GM21576 (cell line): ENCODE results near the gene KIF26A.

ENCODE experiments used
- ATAC-seq: cut with Tn5 transposase; IDR thresholded peaks from one replicate; pipeline ENCODE4 v1.9.1; 2021; ENCODE audit warnings: mild to moderate bottlenecking, moderate library complexity; ENCODE audit not compliant: unreplicated experiment

Gene KIF26A

DNA sequence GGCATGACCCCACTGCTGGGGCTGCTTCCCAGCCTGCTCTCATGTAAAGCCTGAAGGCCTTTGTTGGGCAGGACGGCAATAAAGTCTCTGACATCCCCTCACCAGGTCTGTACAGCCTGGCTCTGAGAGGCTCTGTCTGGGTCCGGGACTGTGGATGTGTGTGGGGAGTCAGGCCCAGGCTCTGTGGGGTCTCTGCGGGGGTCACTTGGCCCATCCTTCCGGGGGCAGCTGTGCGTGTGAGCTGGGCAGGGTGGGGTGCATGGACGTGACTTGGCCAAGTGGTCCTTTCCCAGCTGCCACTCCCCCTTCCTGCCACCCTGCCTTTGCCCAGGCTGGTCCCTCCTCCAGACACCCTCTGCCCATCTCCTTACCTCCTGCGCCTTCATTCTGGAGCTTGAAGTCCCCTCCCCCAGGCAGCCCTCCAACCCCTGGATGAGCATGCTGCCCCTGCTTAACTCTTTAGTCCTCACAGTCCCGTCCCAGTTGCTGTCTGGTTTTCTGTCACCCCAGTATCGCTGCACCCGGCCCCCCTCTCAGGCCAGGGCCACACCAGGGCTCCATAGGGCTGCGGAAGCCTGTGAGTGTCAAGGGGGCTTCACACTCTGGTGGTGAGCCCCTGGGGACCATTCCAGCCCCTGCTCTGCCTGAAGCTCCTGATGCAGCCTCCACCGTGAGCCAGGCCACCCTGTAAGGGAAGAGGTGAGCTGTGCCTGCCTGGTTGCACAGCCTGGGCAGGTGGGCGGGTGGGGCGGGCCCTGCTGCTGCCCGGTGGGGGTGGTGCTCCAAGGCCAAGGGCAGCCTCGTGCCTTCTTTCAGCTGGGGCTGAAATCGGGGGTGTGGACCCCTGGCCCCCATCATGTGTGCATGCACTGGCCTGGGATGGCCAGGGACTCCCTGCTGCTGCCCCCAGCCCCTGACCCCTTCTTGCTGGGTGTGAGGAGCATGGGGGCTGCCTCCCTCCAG, 25.5 kb upstream of the KIF26A start:
- no peak for ATAC-seq

DNA sequence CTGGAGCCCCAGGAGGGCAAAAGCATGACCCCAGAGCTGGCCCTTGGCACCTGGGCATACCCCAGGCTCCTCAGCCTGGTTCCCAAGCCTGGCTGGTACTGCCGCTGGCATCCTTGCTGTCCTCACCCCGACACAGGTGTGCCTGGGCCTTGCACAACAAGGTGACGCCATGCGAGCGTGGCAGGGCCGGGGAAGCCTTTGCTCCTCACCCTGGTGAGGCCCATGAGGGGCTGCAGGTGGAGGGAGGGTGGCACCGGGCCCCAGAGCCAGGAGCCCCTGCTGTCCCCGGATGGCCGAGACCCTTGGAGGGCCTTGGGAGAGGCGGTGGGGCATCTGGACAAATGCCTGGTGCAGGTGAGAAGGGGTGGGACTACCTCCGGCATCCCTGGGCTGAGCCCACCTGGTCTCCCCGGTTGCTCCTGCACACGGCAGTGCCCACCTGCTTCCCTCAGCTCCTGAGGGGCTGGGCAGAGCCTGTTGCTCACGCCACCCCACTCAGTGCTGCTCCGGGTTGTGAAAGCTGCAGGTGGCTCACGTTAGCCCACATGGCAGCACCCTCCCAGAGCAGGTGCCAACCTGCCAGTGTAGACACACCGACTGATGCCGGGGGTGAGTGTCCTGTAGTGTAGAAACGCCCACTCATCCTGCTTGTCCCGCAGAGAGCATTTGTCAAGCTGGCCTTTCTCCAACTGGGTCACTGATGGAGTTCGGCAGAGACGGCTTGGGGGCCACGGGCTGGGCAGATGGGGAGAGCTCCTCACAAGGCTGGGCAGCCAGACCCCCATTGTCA, 24.6 kb upstream of the KIF26A start:
- no peak for ATAC-seq

DNA sequence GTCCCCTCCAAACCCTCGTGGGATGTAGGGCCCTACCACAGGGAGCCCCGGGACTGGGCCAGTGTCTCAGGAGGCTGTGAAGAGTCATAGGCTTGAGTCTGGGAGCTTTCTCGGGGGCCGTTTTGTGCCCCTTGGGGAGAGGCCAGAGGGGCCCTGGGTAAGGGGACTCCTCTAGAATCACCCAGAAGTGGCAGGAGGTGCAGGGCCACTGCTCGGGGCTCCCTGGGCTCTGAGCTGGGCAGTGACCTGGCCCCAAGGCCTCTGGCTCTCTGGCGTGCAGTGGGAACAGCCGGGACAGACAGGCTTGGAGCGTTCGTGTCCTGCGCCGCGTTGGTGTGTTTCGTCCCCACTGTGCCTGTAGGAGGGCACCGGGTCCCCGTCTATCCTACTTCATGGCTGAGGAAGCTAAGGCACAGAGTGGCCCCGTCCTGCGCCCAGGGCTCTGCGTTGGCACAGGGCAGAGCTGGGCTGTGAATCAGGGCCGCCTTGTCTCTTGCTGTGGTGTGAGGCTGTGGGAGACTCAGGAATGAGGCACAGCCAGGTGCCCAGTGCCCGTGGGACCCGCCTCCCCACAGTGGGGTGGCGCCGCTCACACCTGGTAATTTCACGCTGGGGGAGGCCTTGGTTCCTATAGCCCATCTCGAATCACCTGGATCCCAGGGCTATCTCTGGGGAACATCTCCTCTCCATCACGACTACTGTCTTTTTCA, 23.8 kb upstream of the KIF26A start:
- no peak for ATAC-seq

DNA sequence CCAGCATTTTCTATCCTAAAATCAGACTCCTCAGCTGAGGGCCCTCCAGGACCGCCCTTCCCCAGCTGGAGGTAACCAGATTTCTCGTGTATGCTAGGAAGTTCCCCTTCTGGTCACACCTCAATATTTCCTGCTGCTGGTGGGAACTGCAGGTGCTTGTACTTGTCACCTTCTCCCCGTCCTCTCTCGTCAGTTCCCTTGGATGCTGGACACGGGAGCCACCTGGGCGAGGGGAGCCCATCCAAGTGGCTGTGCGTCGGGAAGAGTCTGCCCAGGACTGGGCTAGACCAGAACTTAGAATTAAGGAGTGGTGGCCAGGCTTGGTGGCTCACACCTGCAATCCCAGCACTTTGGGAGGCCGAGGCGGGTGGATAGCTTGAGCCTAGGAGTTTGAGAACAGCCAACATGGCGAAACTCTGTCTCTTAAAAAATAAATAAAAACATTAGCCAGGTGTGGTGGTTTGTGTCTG, 23.2 kb upstream of the KIF26A start:
- ATAC-seq, result no peak

GRCh38 chr14:104115691-104116287, 22.6 kb upstream of the KIF26A start:
- ATAC-seq, result no peak

GRCh38 chr14:104116288-104116755, 22.1 kb upstream of the KIF26A start:
- ATAC-seq, result no peak

GRCh38 chr14:104116756-104117340, 21.5 kb upstream of the KIF26A start:
- ATAC-seq, result no peak

GRCh38 chr14:104117341-104118005, 20.9 kb upstream of the KIF26A start:
- no peak for ATAC-seq

DNA sequence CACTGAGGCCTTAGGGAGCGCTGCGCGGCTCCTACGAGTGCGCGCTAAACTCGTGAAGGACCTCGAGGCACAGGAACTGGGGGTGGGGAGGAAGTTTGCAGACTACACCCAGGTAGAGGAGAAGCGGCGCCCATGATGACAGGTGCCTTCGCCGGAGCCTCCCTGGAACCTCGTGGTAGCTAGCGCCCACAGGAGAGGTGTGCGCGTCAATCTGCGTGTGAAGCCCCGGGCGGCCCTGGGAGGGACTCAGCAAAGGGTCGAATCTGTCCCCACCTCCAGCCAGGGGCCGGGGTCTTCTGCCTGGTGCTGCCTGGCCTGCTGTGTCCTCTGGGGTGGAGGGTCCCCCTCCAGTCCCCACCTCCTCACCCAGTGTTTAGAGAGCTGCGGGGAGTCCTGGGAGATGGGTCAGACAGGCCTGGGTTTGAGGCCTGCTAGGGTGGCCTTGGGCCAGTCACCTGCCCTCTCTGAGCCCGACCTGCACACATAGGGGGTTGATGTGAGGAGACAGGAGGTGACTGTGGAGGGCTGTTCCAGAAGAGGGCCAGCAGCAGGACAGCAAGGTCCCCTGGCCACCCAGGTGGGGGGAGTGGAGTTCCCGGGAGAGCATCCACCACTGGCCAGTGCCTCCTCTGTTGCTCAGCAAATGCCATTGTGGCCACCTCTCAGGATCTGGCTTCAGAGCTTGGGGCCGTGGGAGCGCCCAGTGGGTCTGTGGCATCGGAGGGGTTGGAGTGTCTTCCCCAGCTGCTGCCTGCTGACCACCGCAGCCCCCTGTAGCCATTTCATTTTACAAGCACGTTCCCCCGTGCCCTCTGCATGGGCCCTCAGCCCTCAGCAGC, 20.2 kb upstream of the KIF26A start:
- ATAC-seq, result no peak

DNA sequence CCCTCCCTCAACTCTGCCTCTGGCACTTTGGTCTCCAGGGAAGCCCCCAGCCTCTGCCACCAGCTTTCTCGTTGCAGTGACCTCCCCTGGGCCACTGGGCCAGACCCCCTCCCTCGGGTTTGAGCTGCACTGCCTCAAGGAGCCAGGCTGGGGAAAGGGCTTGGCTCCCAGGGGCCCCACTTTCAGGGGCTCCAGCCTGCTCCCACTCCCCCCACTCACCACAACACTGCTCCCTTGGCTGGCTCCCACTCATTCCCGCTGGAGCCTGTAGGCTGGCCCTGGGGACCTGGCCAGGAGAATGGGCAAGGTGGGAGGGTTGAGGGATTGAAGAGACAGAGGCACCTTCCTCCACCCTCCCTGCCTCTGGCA, 19.3 kb upstream of the KIF26A start:
- no peak for ATAC-seq

- no peak for ATAC-seq
These were observed 18.7 kb upstream of the KIF26A start for GRCh38 chr14:104119488-104120251.

DNA sequence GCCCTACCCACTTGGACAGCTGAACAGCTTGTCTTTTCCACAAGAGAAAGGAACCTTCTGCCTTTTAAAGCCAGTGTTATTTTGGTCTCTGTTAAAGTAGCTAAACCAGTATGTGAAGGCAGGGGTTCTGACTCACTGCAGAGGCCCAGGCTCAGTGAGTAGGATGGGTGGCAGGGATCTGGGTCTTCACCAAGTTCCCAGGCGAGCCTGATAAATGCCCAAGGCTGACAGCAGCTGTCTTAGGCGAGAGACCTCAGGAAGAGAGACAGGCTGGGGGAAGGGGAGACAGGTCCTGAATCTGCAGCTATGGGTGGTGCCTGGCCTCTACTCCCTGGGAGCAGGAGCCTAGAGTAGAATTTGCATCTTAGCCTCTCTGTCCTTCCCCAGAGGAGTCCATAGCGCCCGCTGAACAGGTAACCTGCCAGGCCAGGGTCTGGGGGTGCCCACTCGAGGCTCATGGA, 18.1 kb upstream of the KIF26A start:
- no peak for ATAC-seq

DNA sequence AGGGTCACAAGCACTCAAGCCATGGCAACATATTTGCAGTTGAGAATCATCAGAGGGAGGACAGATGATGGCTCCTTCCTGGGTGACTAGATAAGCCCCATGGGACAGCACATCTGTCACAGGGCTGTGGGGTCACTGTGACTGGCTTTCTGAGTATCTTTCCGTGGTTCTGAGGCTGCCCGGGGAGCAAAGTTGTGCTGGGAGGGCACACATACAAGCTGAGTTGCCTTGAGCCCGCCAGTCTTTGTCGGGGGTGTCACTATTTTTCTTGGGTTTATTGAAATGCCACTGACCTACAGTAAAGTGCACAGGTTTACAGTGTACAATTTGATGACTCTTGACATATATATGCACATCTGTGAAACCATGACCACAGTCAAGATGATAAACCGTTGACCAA, 17.2 kb upstream of the KIF26A start:
- no peak for ATAC-seq

- ATAC-seq, result no peak
These were observed 14.5 kb upstream of the KIF26A start for GRCh38 chr14:104123879-104124278.

DNA sequence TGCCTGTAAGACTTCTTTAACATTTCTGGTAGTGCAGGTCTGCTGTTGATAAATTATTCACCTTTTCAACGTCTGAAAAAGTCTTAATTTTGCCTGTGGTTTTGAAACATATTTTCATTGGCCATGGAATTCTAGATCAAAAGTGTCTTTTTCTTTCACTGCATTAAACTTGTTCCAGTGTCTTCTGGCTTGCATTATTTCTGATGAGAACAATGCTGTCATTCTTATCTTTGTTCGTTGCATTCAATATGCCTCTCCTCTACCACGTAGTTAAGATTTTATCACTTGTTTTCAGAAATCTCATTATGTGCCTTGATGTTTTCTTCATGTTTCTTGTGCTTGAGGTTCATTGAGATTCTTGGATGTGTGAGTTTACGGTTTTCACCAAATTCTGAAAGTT, 13.4 kb upstream of the KIF26A start:
- ATAC-seq, result no peak

DNA sequence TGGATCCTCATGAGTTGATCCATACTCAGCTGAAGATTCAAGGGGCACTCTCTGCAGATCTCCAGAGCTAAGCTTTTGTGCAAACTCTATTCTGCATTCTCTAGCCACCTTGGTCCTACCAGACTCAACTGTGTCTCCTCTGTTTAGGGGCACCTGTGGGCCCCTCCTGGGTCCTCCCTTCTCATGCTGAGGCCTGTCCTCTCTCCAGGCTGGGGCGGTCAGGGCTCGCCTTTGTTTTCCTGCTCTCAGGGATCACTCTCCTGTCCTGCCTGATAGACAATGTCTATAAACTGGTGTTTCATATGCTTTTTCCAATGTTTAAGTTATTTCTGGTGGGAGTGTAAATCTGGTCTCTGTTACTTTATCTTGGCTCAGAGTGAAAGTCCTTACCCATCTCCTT, 11.6 kb upstream of the KIF26A start:
- no peak for ATAC-seq

DNA sequence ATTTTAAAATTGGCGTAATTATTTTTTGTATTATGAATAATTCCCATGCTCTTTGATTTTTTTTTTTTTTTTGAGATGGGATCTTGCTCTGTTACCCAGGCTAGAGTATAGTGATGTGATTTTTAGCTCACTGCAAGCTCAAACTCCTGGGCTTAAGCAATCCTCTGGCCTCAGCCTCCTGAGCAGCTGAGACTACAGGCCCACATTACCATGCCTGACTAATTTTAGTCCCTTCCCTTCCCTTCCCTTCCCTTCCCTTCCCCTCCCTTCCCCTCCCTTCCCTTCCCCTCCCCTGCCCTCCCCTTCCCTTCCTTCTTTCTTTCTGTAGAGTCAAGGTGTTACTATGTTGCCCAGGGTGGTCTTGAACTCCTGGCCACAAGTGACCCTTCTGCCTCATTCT, 9.4 kb upstream of the KIF26A start:
- no peak for ATAC-seq

DNA sequence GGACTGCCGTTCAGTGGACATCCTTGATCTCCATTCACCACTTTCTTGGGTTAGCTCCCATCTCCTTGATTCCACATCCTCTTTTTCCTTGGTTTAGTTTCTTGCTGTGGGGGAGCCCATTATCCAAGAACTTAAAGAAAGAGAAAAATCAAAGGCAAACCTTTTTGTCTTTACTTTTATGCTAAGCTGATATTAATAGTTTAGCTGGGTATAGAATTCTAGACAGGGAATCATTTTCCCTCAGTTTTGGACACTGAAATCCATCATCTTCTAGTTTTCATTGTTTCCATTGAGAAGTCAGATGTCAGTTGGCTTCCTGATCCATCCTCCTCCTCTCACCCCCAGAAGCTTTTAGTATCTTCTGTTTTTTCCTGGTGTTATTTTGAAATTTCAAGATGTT, 8.8 kb upstream of the KIF26A start:
- no peak for ATAC-seq
